ENCODE data around the gene CIB2. TPM values are rescaled to one million over a fixed set of nuclear protein-coding genes. Genes with fewer than 3 reads are reported as not detected.

The CIB2 gene
- total RNA-seq, 1 donor from 2014 or later: 6.7 TPM

DNA sequence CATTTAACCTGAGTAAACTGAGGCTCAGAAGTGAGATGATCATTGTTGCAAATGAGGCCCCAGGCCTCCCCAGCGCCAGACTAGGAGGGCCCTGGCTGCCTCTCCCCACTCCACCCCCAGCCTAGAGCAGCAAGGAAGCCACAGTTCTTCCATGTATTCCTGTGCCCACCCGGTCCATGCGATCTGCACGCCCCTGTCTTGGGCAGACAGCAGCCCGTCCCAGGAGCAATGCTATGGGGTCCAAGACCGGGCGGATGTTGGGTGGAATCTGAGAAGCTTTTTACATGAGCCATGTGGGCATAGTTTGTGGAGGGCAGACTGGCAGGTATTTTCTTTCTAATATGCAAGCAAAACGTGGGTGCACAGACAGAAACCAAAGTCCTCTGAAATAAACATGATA, 23.8 kb downstream of the CIB2 start:
- intact Hi-C loops (cut with DNase I): no loop called here
- no peak overlapping the region for H3K27ac ChIP-seq
- no peaks in the 10 kb centered on the region for H3K4me1 ChIP-seq
- no peak overlapping the region for H3K4me3 ChIP-seq
- TF ChIP-seq, protein P1, sequence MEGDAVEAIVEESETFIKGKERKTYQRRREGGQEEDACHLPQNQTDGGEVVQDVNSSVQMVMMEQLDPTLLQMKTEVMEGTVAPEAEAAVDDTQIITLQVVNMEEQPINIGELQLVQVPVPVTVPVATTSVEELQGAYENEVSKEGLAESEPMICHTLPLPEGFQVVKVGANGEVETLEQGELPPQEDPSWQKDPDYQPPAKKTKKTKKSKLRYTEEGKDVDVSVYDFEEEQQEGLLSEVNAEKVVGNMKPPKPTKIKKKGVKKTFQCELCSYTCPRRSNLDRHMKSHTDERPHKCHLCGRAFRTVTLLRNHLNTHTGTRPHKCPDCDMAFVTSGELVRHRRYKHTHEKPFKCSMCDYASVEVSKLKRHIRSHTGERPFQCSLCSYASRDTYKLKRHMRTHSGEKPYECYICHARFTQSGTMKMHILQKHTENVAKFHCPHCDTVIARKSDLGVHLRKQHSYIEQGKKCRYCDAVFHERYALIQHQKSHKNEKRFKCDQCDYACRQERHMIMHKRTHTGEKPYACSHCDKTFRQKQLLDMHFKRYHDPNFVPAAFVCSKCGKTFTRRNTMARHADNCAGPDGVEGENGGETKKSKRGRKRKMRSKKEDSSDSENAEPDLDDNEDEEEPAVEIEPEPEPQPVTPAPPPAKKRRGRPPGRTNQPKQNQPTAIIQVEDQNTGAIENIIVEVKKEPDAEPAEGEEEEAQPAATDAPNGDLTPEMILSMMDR (IDR thresholded peaks at IDR 0.05): no peak
- H3K9me3 ChIP-seq: no peaks in the 10 kb centered on the region
- H3K27me3 ChIP-seq: no peaks in the 10 kb centered on the region
- no peaks in the 10 kb centered on the region for H3K36me3 ChIP-seq
- DNase-seq (ENCODE audit: low spot score in 2 of 2): no peak

DNA sequence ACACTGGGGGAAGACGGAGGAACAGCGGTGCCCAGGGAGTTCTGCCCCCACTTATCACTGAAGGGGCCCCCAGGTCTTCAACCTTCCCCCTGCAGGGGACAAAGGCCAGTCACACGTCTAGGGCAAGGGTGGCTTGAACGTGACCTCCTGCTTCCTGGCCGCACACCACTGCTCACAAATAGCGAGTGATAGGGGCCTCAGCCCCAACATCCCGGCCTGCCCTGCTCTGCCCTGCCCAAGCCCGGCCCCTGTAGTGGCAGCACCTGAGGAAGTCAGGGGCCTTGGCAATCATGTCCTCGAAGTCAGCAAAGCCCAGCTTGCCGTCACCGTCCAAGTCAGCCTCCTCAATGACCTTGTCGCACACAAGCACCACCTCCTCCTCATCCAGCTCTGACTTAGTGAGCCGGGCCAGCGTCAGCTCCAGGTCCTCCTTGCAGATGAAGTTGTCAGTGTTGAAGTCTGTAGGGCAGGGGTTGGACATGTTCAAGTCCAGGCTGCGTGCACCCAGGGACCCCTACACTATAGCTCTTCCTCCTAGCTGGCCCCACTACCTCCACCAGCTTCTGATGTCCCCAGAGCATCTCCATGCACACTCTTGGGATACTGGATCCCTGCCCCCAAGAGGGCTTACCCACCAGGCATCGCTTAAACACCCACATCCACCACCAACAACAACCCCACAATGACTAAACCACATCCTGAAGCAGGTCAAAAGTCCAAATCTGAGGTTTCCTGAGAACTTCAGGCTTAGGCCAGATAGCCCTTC, 25.6 kb downstream of the CIB2 start:
- intact Hi-C loops (cut with DNase I): no loop called here
- Histone ChIP-seq H3K27ac (no peak overlapping the region), H3K4me3 (no peak overlapping the region), H3K36me3 (no peaks in the 10 kb centered on the region), H3K9me3 (no peaks in the 10 kb centered on the region), H3K27me3 (no peaks in the 10 kb centered on the region), H3K4me1 (no peaks in the 10 kb centered on the region)
- DNase-seq (ENCODE audit: low spot score in 2 of 2): no peak
- TF ChIP-seq, protein P1 (IDR thresholded peaks at IDR 0.05): no peak

DNA sequence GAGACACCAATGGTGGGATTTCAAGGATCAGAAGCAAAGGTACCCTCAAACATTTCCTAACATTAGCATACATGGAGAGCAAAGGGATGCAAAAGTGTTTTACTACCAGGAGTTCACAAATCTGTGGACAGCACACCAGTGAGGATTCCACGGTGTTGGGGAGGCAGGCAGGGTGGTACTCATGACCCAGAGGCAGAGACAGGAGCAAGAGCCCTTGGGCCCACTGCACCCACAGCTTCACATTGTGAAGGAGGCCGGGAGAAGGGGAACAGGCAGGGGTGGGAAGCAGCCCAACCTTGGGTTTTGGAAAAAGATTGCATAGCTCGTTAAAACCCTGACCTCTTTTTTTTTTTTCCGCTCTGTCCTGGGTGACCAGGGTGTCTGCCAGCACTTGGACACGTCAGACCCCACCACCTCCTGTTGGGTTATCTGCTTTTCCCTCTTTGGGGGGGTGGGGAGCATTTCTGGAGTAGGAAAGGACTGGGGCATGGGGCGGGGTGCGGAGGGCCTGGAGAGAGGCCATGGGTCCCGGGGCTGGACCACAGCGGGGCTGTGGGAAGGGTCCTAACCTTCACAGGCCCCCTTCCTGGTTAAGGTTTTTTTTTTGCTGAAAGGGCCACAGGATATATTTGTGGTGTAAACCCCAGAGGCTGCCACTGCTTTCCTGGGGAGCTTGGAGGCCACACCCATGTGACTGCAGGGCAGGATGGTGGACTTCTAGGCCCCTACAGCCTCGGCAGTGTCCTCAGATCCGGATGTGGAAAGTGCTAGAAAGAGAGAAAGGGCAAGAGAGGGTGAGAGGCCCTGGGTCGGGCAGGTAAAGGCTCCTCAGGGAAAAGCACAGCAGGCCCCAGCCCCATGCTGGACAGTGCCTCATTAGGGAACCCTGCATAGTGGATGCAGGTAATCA, 26.4 kb downstream of the CIB2 start:
- Histone ChIP-seq H3K4me3 (no peak overlapping the region), H3K36me3 (no peaks in the 10 kb centered on the region), H3K4me1 (no peaks in the 10 kb centered on the region), H3K27ac (no peak overlapping the region), H3K27me3 (no peaks in the 10 kb centered on the region), H3K9me3 (no peaks in the 10 kb centered on the region)
- TF ChIP-seq, protein P1 (IDR thresholded peaks at IDR 0.05): no peak
- intact Hi-C loops (cut with DNase I): no loop called here
- no peak for DNase-seq (ENCODE audit: low spot score in 2 of 2)

DNA sequence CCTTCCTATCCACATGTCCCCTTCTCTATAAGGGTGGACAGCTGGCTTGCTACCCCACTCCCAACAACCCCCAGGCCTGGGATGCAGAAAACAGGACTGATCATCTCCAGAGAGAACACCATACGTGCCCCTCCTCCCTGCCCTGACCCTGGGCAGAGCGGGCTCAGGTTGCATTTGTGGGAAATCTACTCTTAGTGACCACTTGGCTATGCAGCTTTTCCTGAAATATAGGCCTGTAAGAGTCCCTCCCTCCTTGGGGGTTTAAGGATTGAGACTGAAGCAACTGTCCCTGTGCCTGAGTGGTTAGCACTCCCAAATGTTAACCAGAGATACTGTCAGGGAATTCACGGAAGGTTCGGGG, 27.1 kb downstream of the CIB2 start:
- intact Hi-C loops (cut with DNase I): no loop called here
- DNase-seq (ENCODE audit: low spot score in 2 of 2): no peak
- Histone ChIP-seq H3K27me3 (no peaks in the 10 kb centered on the region), H3K4me1 (no peaks in the 10 kb centered on the region), H3K4me3 (no peak overlapping the region), H3K36me3 (no peaks in the 10 kb centered on the region), H3K9me3 (no peaks in the 10 kb centered on the region), H3K27ac (no peak overlapping the region)
- TF ChIP-seq, protein P1 (IDR thresholded peaks at IDR 0.05): no peak

DNA sequence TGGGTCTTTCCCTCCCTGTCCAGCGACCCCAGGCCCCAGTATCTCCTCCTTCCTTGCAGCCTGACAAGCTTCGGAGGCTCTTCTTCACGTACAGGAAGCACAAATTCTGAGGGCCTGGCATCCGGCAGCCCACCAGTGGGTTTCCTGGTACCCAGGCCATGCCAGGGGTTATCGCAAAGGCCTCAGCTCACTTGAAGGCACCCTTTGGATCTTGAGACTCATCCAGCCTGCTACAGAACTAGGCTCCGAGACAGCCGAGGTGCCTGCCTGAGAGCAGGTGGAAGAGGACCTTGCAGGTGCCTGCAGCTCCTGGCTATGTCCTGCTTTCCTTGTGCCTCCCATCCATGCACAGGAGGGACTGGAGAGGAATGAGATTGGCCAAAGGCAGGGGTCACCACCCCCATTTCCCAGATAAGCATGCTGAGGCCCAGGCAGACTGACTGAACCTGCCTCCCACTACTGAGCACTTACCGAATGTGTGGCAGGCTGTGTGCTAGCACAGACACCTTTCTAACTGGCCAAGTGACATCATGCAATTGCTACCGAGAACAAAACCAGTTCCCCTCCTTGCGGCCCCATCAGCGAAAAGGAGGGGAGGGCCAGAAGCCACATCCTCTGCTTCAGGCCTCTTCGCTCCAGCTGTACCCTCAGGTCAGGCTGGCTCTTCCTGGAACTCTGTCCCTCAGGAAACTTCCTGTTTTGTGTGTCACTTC, 27.7 kb downstream of the CIB2 start:
- no peaks in the 10 kb centered on the region for H3K9me3 ChIP-seq
- TF ChIP-seq, protein P1 (IDR thresholded peaks at IDR 0.05): no peak
- intact Hi-C loops (cut with DNase I): no loop called here
- H3K36me3 ChIP-seq: no peaks in the 10 kb centered on the region
- H3K4me1 ChIP-seq: no peaks in the 10 kb centered on the region
- no peak for DNase-seq (ENCODE audit: low spot score in 2 of 2)
- no peak overlapping the region for H3K4me3 ChIP-seq
- H3K27ac ChIP-seq: no peak overlapping the region
- no peaks in the 10 kb centered on the region for H3K27me3 ChIP-seq
